ENCODE results near the gene TRPV2. TPM values are rescaled to one million over a fixed set of nuclear protein-coding genes. Genes with fewer than 3 reads are reported as not detected.
A peak's percentile ranks its signal among the peaks of the same experiment; 100 is the strongest.

The TRPV2 gene
- total and polyA plus RNA-seq, 9 of the 15 experiments (the other 6 are each of a cell fraction or from before 2014, with no cell fraction given), result 10.0 to 97.5 (median 30.3) TPM

- intact Hi-C loops (cut with micrococcal nuclease), result no loop called here
- CTCF ChIA-PET (ENCODE audit: low intra/inter-chr PET ratio), result no interaction called here
- ATAC-seq, result peak; percentile 95
- Histone ChIP-seq H3K27me3 (ENCODE audit: control insufficient read depth in 2 of 2, insufficient read depth in 2 of 2, low read length in 2 of 2) (no peaks in the 10 kb centered on the region), H3K9ac (ENCODE audit: insufficient read depth in 1 of 2, low read depth in 2 of 2, low read length in 2 of 2) (peak overlapping the region in 1 of 2 experiments; percentile 36; a peak in 2 of 4 replicates), H3K27ac (ENCODE audit: extremely low read depth, low read depth, low read length) (peak overlapping the region; percentile 23; the same call in 2 of the 3 replicates), H2AFZ (ENCODE audit: low read depth, low read length) (peak overlapping the region; percentile 71), H4K20me1 (replicated peaks; ENCODE audit: control insufficient read depth, insufficient read depth, low read length) (no peaks in the 10 kb centered on the region), H3K4me2 (ENCODE audit: insufficient read depth, low read length) (no peak overlapping the region), H3K36me3 (ENCODE audit: control insufficient read depth, insufficient read depth, low read length) (peaks cover 54% of the 10 kb centered on the region; the same call in 2 of the 3 replicates), H3K4me3 (no peak overlapping the region), H3K79me2 (ENCODE audit: control insufficient read depth, insufficient read depth, low read length) (no peaks in the 10 kb centered on the region; the same call in 2 of the 3 replicates), H3K4me1 (replicated peaks in 1 of 2; ENCODE audit: control insufficient read depth in 2 of 2, insufficient read depth in 2 of 2, low read length in 2 of 2) (peaks cover 3 to 6% of the 10 kb centered on the region in 2 experiments; a peak in 3 of 5 replicates), H3K9me1 (ENCODE audit: control insufficient read depth, insufficient read depth, low read length) (no peaks in the 10 kb centered on the region), H3K9me3 (replicated peaks; ENCODE audit: control insufficient read depth, insufficient read depth, low read depth, low read length) (no peaks in the 10 kb centered on the region)
- no TSS peak for BruUV-seq (replicated peaks)
- peak; percentile 86 for FAIRE-seq
- in situ Hi-C loops (cut with MboI), result no loop called here
- WGBS (ENCODE audit: insufficient coverage, low coverage, missing lambda C conversion rate), result 47% methylated on average over 12 of the region's 15 CpGs
- DNase-seq (ENCODE audit: extremely low read depth in 1 of 4, low spot score in 3 of 4), result peak; percentile 66 to 74 (median 69)
- POLR2A ChIA-PET, result interaction anchor here (0.6 to 2.3 kb wide), 5 partner anchors 9 to 1078 kb away, joined by 3 to 26 read pairs (median 4); partner anchors contain the start of gene TRPV2
- TF ChIP-seq ZNF551 (CRISPR knock-in tag; IDR thresholded peaks at IDR 0.05), result no peak
- TF ChIP-seq SMC3 (conservative IDR thresholded peaks at IDR 0.05; ENCODE audit: insufficient read depth, low read depth, low read length), result peak; percentile 30; the same call in 1 of the 2 replicates
- TF ChIP-seq TFAP4 (CRISPR knock-in tag; IDR thresholded peaks at IDR 0.05; ENCODE audit: borderline replicate concordance), result peak; percentile 81; the same call in 1 of the 2 replicates
- TF ChIP-seq E2F6 (IDR thresholded peaks at IDR 0.05; ENCODE audit: borderline replicate concordance in 1 of 2, extremely low read depth in 1 of 2, insufficient read depth in 1 of 2, insufficient read length in 1 of 2, low read depth in 1 of 2, low read length in 1 of 2, poor library complexity in 1 of 2, severe bottlenecking in 1 of 2), result peak; percentile 67 to 81
- peak; percentile 54 for TF ChIP-seq C11orf30 (IDR thresholded peaks at IDR 0.05; ENCODE audit: low read depth)
- TF ChIP-seq RFX1 (IDR thresholded peaks at IDR 0.05), result no peak
- peak; percentile 48 for TF ChIP-seq ZNF316 (IDR thresholded peaks at IDR 0.05)
- TF ChIP-seq ZFX (CRISPR knock-in tag; IDR thresholded peaks at IDR 0.05), result peak; percentile 31; the same call in 1 of the 2 replicates
- TF ChIP-seq EP400 (IDR thresholded peaks at IDR 0.05), result peak; percentile 67; the same call in 1 of the 2 replicates
- TF ChIP-seq RBFOX2 (IDR thresholded peaks at IDR 0.05; ENCODE audit: low read depth, low read length), result peak; percentile 24; the same call in 1 of the 2 replicates
- TF ChIP-seq FOXP4 (CRISPR knock-in tag; IDR thresholded peaks at IDR 0.05; ENCODE audit: borderline replicate concordance), result no peak
- TF ChIP-seq POLR2H (tag; IDR thresholded peaks at IDR 0.05; ENCODE audit: low read depth), result no peak
- no peak for TF ChIP-seq GABPB1 (CRISPR knock-in tag; IDR thresholded peaks at IDR 0.05)
- peak; percentile 75 for TF ChIP-seq USF1 (CRISPR knock-in tag; IDR thresholded peaks at IDR 0.05)
- no peak for TF ChIP-seq HNRNPLL (IDR thresholded peaks at IDR 0.05; ENCODE audit: low read depth, low read length, poor library complexity, severe bottlenecking)
Observed at GRCh38 chr17:16428098-16428882, 12.9 kb downstream of the TRPV2 start.
